HG03342 (cell line): Measurements from ENCODE around the gene CYP2E1.
"Not testable (repeated sequence)": the region's sequence is repeated elsewhere in the genome, so short reads cannot be mapped to it uniquely, and the experiment has no call there.

ENCODE experiments used
- ATAC-seq: cut with Tn5 transposase; IDR thresholded peaks from one replicate; pipeline ENCODE4 v1.9.1; 2021; ENCODE audit warnings: mild to moderate bottlenecking, moderate library complexity; ENCODE audit not compliant: unreplicated experiment

The CYP2E1 gene

GRCh38 chr10:133528296-133528844, 1.2 kb downstream of the CYP2E1 start:
- ATAC-seq, result no peak

- ATAC-seq, result no peak
Observed at GRCh38 chr10:133528845-133529575, 1.8 kb downstream of the CYP2E1 start.

- no peak for ATAC-seq
Observed at GRCh38 chr10:133529576-133529946, 2.4 kb downstream of the CYP2E1 start.

- ATAC-seq, result no peak
Observed at GRCh38 chr10:133530506-133530905, 3.3 kb downstream of the CYP2E1 start.

- no peak for ATAC-seq
Observed at GRCh38 chr10:133532871-133533270, 5.7 kb downstream of the CYP2E1 start.

- ATAC-seq, result no peak
Observed at GRCh38 chr10:133534417-133534816, 7.3 kb downstream of the CYP2E1 start.

- ATAC-seq, result no peak
Observed at GRCh38 chr10:133536198-133536597, 9.0 kb downstream of the CYP2E1 start.

GRCh38 chr10:133537546-133538545, 10.7 kb downstream of the CYP2E1 start:
- ATAC-seq, result no peak

GRCh38 chr10:133541441-133541975, 14.3 kb downstream of the CYP2E1 start:
- not testable (repeated sequence) for ATAC-seq

GRCh38 chr10:133544506-133544905, 17.3 kb downstream of the CYP2E1 start:
- no peak for ATAC-seq

GRCh38 chr10:133554600-133554999, 27.4 kb downstream of the CYP2E1 start:
- ATAC-seq, result no peak

GRCh38 chr10:133555521-133555920, 28.4 kb downstream of the CYP2E1 start:
- no peak for ATAC-seq

GRCh38 chr10:133557381-133557780, 30.2 kb downstream of the CYP2E1 start:
- ATAC-seq, result no peak

GRCh38 chr10:133559216-133559615, 32.1 kb downstream of the CYP2E1 start:
- no peak for ATAC-seq

- no peak for ATAC-seq
Observed at GRCh38 chr10:133564816-133565215, 37.7 kb downstream of the CYP2E1 start.

- no peak for ATAC-seq
Observed at GRCh38 chr10:133565441-133566294, 38.5 kb downstream of the CYP2E1 start, which contains the start of gene SYCE1. TSS of gene SYCE1 (minus strand) at chr10:133565583. CDS start at chr10:133565529, 54 bp downstream.

- ATAC-seq, result no peak
Observed at GRCh38 chr10:133567119-133567518, 40.0 kb downstream of the CYP2E1 start.

- ATAC-seq, result no peak
Observed at GRCh38 chr10:133567609-133568286, 40.6 kb downstream of the CYP2E1 start.

GRCh38 chr10:133568287-133568614, 41.1 kb downstream of the CYP2E1 start:
- no peak for ATAC-seq
